ENCODE results near the gene MFN2. TPM values are rescaled to one million over a fixed set of nuclear protein-coding genes. Genes with fewer than 3 reads are reported as not detected.
"Not testable (repeated sequence)": the region's sequence is repeated elsewhere in the genome, so short reads cannot be mapped to it uniquely, and the experiment has no call there.

MFN2 gene
- total RNA-seq, 2 experiments from 2014 or later: 52.5 to 71.6 TPM

DNA sequence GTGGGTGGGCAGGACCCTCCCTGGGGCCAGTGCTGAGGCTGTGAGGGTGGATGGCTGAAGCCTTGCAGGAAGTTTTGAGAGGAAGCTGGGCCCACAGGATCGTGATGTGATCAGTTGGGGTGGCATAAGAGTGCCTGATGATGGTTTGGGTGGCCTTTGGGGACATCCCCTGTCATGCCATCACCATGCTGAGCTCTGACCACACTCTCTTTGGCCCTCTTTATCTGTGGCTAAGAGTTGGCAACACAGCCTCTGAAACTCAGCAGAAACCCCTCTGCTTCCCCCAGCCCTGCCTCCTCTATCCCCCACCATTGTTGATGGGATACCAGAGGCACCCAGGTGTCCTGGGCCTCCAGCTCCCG is 58.9 kb downstream of the MFN2 start:
- ATAC-seq: no peak
- Mint-ChIP-seq H3K36me3 (ENCODE audit: low read depth) (no peaks in the 10 kb centered on the region), H3K4me3 (no peak overlapping the region), H3K4me1 (peaks cover 19% of the 10 kb centered on the region), H3K27me3 (no peaks in the 10 kb centered on the region), H3K9me3 (ENCODE audit: low read depth) (no peaks in the 10 kb centered on the region), H3K27ac (no peak overlapping the region)
- no peak for DNase-seq
- ChIA-PET POLR2A (interaction anchor here (0.7 to 2.3 kb wide), 4 partner anchors 18 to 131 kb away, joined by 3 to 9 read pairs (median 5); partner anchors contain the start of gene MFN2), CTCF (interaction anchor here (0.6 to 0.9 kb wide), 4 partner anchors 20 to 302 kb away, joined by 3 to 4 read pairs (median 4); partner anchors contain the start of gene MIIP)
- intact Hi-C loops (cut with DNase I, micrococcal nuclease): no loop called here

DNA sequence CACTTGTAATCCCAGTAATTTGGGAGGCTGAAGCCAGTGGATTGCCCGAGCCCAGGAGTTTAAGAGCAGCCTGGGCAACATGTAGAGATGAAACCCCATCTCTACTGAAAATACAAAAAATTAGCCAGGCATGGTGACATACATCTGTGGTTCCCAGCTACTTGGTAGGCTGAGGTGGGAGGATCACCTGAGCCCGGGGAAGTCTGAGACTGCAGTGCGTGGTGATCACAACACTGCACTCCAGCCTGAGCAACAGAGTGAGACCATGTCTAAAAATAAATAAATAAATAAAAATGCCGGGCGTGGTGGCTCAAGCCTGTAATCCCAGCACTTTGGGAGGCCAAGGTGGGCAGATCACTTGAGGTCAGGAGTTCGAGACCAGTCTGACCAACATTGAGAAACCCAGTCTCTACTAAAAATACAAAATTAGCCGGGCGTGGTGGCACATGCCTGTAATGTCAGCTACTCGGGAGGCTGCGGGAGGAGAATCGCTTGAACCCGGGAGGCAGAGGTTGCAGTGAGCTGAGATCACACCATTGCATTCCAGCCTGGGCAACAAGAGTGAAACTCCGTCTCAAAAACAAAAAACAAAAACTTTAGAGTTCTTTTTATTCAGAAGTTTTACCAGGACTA is 59.7 kb downstream of the MFN2 start:
- H3K27ac Mint-ChIP-seq; DNase-seq; H3K4me3 Mint-ChIP-seq; H3K36me3 Mint-ChIP-seq (ENCODE audit: low read depth); H3K27me3 Mint-ChIP-seq; H3K9me3 Mint-ChIP-seq (ENCODE audit: low read depth); ATAC-seq: not testable (repeated sequence)
- CTCF ChIA-PET: interaction anchor here (0.6 to 0.8 kb wide), 6 partner anchors 21 to 303 kb away, joined by 3 to 4 read pairs (median 3); partner anchors contain the start of gene MIIP
- POLR2A ChIA-PET: interaction anchor here (0.7 to 2.3 kb wide), 6 partner anchors 17 to 132 kb away, joined by 3 to 9 read pairs (median 4); partner anchors contain the start of gene MFN2
- peaks cover 27% of the 10 kb centered on the region for H3K4me1 Mint-ChIP-seq
- intact Hi-C loops (cut with DNase I, micrococcal nuclease): loop anchor here in 1 of 2 experiments (1.0 kb wide), 1 partner anchor 28 kb away; no protein-coding TSS in a partner anchor

DNA sequence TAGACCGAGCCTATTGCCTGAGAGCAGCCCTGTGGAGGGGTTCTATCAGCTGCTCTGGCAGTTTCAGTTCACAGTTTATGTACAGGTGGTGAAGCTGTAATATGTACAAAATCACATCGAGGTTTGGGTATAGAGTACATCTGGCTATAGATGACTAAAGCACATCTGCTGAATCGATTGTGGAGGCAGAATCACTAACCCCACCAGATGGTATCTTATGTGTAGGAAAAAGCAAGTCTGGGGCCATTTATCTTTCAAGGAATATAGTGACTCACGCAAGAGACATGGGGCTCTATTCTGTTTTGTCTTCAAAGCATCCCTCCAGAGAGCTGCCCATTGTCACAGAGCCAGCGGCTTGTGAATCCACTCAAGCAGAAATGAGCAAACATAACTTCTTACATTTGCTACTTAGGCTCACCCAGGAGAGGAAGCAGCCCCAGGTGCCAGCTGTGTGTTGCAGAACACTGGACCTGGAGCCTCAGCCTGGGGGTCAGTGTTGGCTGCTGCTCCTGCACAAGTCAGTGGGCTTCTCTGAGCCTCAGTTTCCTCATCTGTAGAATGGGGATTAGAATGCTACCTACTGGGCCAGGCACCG is 60.3 kb downstream of the MFN2 start:
- ChIA-PET CTCF (interaction anchor here (0.6 to 0.8 kb wide), 3 partner anchors 24 to 143 kb away, joined by 3 to 4 read pairs (median 3); no protein-coding TSS in a partner anchor), POLR2A (interaction anchor here (0.7 to 1.3 kb wide), 5 partner anchors 11 to 132 kb away, joined by 3 to 5 read pairs (median 5); no protein-coding TSS in a partner anchor)
- no peak overlapping the region for H3K4me3 Mint-ChIP-seq
- no peaks in the 10 kb centered on the region for H3K36me3 Mint-ChIP-seq (ENCODE audit: low read depth)
- H3K27me3 Mint-ChIP-seq: peaks cover 3% of the 10 kb centered on the region
- no peaks in the 10 kb centered on the region for H3K9me3 Mint-ChIP-seq (ENCODE audit: low read depth)
- ATAC-seq: peak; percentile 83
- H3K4me1 Mint-ChIP-seq: peaks cover 29% of the 10 kb centered on the region
- peak; percentile 60 for DNase-seq
- intact Hi-C loops (cut with DNase I, micrococcal nuclease): loop anchor here in 1 of 2 experiments (1.0 kb wide), 1 partner anchor 28 kb away; no protein-coding TSS in a partner anchor
- H3K27ac Mint-ChIP-seq: no peak overlapping the region

DNA sequence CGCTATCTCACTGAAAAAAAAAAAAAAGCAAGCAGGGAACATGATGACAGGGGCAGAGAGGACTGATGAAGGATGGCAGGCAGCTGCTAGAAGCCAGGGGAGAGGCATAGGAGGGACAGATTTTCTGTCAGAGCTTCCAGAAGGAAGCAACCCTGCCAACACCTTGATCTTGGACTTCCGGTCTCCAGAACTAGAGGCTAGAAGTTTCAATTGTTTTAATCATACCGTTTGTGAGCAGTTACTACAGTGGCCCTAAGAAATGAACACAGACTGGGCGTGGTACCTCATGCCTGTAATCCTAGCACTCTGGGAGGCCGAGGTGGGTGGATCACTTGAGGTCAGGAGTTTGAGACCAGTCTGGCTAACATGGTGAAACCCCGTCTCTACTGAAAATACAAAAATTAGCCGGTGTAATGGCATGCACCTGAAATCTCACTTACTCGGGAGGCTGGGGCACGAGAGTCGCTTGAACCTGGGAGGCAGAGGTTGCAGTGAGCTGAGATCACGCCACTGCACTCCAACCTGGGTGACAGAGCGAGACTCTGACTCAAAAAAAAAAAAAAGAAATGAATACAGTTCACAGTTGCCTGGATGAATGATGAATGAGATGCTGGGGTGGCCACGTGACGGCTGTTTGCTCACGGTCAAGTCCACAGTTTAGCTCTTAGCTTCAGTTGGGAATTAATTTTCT is 64.1 kb downstream of the MFN2 start:
- not testable (repeated sequence) for H3K9me3 Mint-ChIP-seq (ENCODE audit: low read depth); H3K4me3 Mint-ChIP-seq; H3K36me3 Mint-ChIP-seq (ENCODE audit: low read depth); H3K27me3 Mint-ChIP-seq
- DNase-seq: peak; percentile 57
- peak; percentile 30 for ATAC-seq
- ChIA-PET CTCF (interaction anchor here (1.3 kb wide), 1 partner anchor 11 kb away, joined by 3 read pairs; no protein-coding TSS in a partner anchor), POLR2A (interaction anchor here (1.3 kb wide), 1 partner anchor 135 kb away, joined by 3 read pairs; no protein-coding TSS in a partner anchor)
- Mint-ChIP-seq H3K27ac (peak overlapping the region; percentile 19), H3K4me1 (peaks cover 25% of the 10 kb centered on the region)
- intact Hi-C loops (cut with DNase I, micrococcal nuclease): loop anchor here in 1 of 2 experiments (1.0 kb wide), 1 partner anchor 24 kb away; no protein-coding TSS in a partner anchor

DNA sequence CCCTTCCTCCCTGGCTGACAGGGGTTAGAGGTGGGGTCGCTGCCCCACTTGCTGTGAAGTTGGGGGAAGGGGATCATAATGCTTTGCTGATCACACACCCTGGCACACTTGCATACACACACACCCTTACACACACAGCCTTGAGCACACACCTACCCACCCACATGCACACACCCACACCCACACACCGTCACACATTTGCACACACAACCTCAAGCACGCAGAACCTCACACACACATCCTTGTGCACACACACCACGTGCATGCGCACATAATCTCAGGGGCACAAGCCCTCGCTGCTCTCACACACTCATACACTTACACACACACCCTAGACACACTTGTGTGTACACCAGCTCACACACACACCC is 66.5 kb downstream of the MFN2 start:
- no peak for DNase-seq
- no peak overlapping the region for H3K27ac Mint-ChIP-seq
- H3K9me3 Mint-ChIP-seq (ENCODE audit: low read depth): no peaks in the 10 kb centered on the region
- ChIA-PET POLR2A (interaction anchor here (1.3 to 3.0 kb wide), 3 partner anchors 10 to 138 kb away, joined by 8 to 35 read pairs (median 18); no protein-coding TSS in a partner anchor), CTCF (interaction anchor here (0.5 to 3.8 kb wide), 7 partner anchors 10 to 78 kb away, joined by 3 to 22 read pairs (median 8); no protein-coding TSS in a partner anchor)
- H3K4me3 Mint-ChIP-seq: no peak overlapping the region
- peaks cover 16% of the 10 kb centered on the region for H3K4me1 Mint-ChIP-seq
- intact Hi-C loops (cut with DNase I, micrococcal nuclease): loop anchor here (1.0 to 5.0 kb wide), 9 partner anchors 10 to 391 kb away; no protein-coding TSS in a partner anchor
- no peaks in the 10 kb centered on the region for H3K36me3 Mint-ChIP-seq (ENCODE audit: low read depth)
- no peak for ATAC-seq
- peaks cover 6% of the 10 kb centered on the region for H3K27me3 Mint-ChIP-seq

DNA sequence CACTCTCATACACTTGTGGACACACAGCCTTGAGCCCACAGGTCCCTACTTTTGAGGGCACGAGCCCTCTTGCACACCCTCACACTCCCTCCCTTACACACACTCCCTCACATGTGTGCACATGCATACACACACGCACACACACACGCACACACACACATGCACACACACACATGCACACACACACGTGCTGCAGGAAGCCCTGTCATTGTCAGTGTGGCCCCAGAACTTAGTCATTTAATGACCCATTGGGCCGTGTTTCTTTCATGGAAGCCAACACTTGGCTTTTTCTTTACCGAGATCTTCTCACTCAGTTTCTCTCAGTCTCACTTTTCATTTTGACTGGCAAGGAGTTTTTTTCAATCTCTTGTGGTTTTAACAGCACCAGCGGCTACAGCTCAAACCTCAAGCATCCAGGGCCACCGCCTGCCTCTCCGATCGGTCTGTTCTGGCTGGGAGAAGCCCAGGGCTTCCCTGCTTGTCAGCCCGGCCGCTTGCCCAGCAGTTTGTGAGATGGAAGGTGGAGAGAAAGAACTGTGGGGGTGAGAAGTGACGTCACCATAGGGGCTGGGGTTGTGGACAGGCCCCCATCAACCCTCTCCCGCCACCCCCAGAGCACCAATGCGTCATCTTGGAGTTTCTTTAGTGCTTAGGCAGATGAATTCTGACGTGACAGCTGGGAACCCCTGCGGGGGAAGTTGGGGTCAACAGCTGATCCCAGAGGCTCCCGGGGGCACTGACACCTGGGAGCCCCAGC is 67.1 kb downstream of the MFN2 start:
- ChIA-PET POLR2A (interaction anchor here (1.3 to 3.0 kb wide), 3 partner anchors 10 to 139 kb away, joined by 8 to 35 read pairs (median 18); no protein-coding TSS in a partner anchor), CTCF (interaction anchor here (0.6 to 3.8 kb wide), 8 partner anchors 10 to 78 kb away, joined by 3 to 22 read pairs (median 6); partner anchors contain the start of gene MIIP)
- Mint-ChIP-seq H3K4me1 (peaks cover 22% of the 10 kb centered on the region), H3K4me3 (no peak overlapping the region), H3K27ac (no peak overlapping the region), H3K9me3 (ENCODE audit: low read depth) (no peaks in the 10 kb centered on the region), H3K27me3 (peaks cover 6% of the 10 kb centered on the region), H3K36me3 (ENCODE audit: low read depth) (no peaks in the 10 kb centered on the region)
- intact Hi-C loops (cut with DNase I, micrococcal nuclease): loop anchor here (1.0 to 5.0 kb wide), 9 partner anchors 9 to 390 kb away; no protein-coding TSS in a partner anchor
- ATAC-seq (peak; percentile 79), DNase-seq (peak; percentile 86)

DNA sequence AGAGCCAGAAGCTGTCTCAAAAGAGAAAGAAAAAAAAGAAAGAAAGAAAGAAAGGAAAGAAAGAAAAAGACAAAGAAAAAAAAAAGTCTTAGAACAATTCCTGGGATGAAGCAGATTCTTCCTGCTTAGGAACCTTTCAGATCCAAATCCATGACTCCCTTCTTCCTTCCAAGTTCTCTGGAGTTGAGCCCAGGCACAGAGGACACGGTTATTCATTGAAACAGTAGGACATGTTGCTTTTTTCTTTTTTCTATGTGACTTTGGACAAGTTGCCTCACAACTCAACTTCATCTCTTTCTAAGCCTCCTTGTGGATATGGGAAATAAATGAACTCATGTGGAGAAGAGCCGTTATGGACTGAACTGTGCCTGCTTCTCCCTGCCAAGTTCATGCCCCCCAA is 68.1 kb downstream of the MFN2 start:
- no peaks in the 10 kb centered on the region for H3K36me3 Mint-ChIP-seq (ENCODE audit: low read depth)
- POLR2A ChIA-PET: interaction anchor here (0.6 to 1.8 kb wide), 2 partner anchors 13 to 19 kb away, joined by 6 to 8 read pairs; no protein-coding TSS in a partner anchor
- H3K27me3 Mint-ChIP-seq: peaks cover 8% of the 10 kb centered on the region

DNA sequence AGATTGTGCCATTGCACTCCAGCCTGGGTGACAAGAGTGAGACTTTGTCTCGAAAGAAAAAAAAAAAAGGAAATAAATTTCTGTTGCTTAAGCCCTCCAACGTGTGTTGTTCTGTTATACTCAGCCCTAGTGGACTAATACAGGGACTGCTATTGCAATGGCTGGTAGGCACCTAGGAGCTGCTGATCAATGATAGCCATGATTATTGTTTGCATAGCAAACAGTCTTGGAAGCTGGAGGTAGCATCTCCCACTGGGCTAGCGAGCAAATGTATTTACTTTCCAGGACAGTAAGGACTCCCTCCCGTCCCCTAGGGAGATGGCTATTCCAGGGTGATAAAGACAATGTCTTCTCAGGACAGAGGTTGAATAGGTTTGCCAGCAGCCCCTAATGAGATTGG is 69.4 kb downstream of the MFN2 start:
- no peak for DNase-seq
- Mint-ChIP-seq H3K9me3 (ENCODE audit: low read depth) (no peaks in the 10 kb centered on the region), H3K27ac (no peak overlapping the region), H3K36me3 (ENCODE audit: low read depth) (no peaks in the 10 kb centered on the region), H3K4me1 (peaks cover 34% of the 10 kb centered on the region), H3K27me3 (peaks cover 8% of the 10 kb centered on the region), H3K4me3 (no peak overlapping the region)
- intact Hi-C loops (cut with DNase I, micrococcal nuclease): loop anchor here (5.0 kb wide), 5 partner anchors 33 to 388 kb away; no protein-coding TSS in a partner anchor
- POLR2A ChIA-PET: interaction anchor here (1.0 kb wide), 1 partner anchor 19 kb away, joined by 4 read pairs; no protein-coding TSS in a partner anchor
- no peak for ATAC-seq
- CTCF ChIA-PET: interaction anchor here (0.8 to 3.8 kb wide), 4 partner anchors 13 to 64 kb away, joined by 3 to 22 read pairs (median 5); partner anchors contain the start of gene TNFRSF8

More for the DNA sequence above, 68.1 kb downstream of the MFN2 start:
- Mint-ChIP-seq H3K9me3 (ENCODE audit: low read depth) (no peaks in the 10 kb centered on the region), H3K27ac (no peak overlapping the region), H3K4me3 (no peak overlapping the region), H3K4me1 (peaks cover 31% of the 10 kb centered on the region)
- intact Hi-C loops (cut with DNase I, micrococcal nuclease): loop anchor here (1.0 to 5.0 kb wide), 6 partner anchors 9 to 389 kb away; no protein-coding TSS in a partner anchor
- CTCF ChIA-PET: interaction anchor here (0.9 to 3.8 kb wide), 6 partner anchors 9 to 76 kb away, joined by 3 to 22 read pairs (median 9); partner anchors contain the start of gene MIIP
- ATAC-seq (no peak), DNase-seq (no peak)

DNA sequence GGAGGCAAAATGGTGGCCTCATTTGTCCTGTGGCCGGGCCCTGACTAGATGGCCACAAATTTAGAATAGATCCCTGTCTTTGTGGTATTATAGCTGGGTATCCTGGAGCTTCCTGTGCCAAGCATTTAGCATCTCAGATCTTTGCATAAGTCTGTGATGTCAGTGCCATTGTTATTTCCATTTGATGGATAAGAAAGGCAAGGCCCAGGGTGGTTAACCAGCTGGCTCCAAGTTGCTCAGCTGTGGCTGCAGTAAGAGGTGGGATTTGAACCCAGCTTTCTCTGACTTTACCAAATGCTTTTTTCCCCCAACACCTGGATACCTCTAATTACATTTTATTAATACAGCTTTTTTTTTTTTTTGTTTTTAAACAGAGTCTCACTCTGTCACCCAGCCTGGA is 71.1 kb downstream of the MFN2 start:
- Mint-ChIP-seq H3K27me3 (peaks cover 6% of the 10 kb centered on the region), H3K4me3 (no peak overlapping the region), H3K4me1 (peaks cover 39% of the 10 kb centered on the region), H3K36me3 (ENCODE audit: low read depth) (no peaks in the 10 kb centered on the region), H3K27ac (no peak overlapping the region), H3K9me3 (ENCODE audit: low read depth) (no peaks in the 10 kb centered on the region)
- DNase-seq (no peak), ATAC-seq (no peak)
- CTCF ChIA-PET: interaction anchor here (0.6 to 2.4 kb wide), 5 partner anchors 12 to 1433 kb away, joined by 3 to 7 read pairs (median 3); partner anchors contain the start of gene TNFRSF8
- intact Hi-C loops (cut with DNase I, micrococcal nuclease): no loop called here
- POLR2A ChIA-PET: interaction anchor here (0.7 to 1.4 kb wide), 6 partner anchors 11 to 768 kb away, joined by 3 to 6 read pairs (median 4); no protein-coding TSS in a partner anchor
